Neural cell (in vitro differentiated cells): ENCODE measurements around the gene GALR1.

Experiments used
- EP300 ChIP-seq: fragments of 450-650 bp; conservative IDR thresholded peaks from 2 replicates; pipeline ENCODE4 v1.6.1; 2014; ENCODE audit warnings: antibody characterized with exemption, mild to moderate bottlenecking, moderate library complexity; ENCODE audit not compliant: poor library complexity, severe bottlenecking
- EZH2 ChIP-seq: fragments of 200-600, 300-800 bp; shearing (Covaris generic), sonication (generic); IDR thresholded peaks from 2 replicates; pipeline ENCODE4 v1.6.1; 2014; ENCODE audit warnings: antibody characterized with exemption, low read length, borderline replicate concordance, mild to moderate bottlenecking; ENCODE audit not compliant: insufficient read depth, poor library complexity, severe bottlenecking
- MXI1 ChIP-seq: fragments of 450-650 bp; conservative IDR thresholded peaks from 2 replicates; pipeline ENCODE4 v1.6.1; 2014; ENCODE audit warnings: antibody characterized with exemption, mild to moderate bottlenecking; ENCODE audit not compliant: poor library complexity, severe bottlenecking
- POLR2AphosphoS5 ChIP-seq: IDR thresholded peaks from 2 replicates; pipeline ENCODE4 v1.6.1; 2012
- RAD21 ChIP-seq: fragments of 450-650 bp; conservative IDR thresholded peaks from 2 replicates; pipeline ENCODE4 v1.6.1; 2014; ENCODE audit warnings: antibody characterized with exemption, mild to moderate bottlenecking, moderate library complexity
- TAF1 ChIP-seq: IDR thresholded peaks from 2 replicates; pipeline ENCODE4 v1.6.1; 2012; ENCODE audit warnings: low read depth
- TF ChIP-seq, protein P1 (sequence below): fragments of 450-650 bp; IDR thresholded peaks from 2 replicates; pipeline ENCODE4 v1.5.1; 2014; ENCODE audit warnings: antibody characterized with exemption, mild to moderate bottlenecking, moderate library complexity; ENCODE audit not compliant: poor library complexity, severe bottlenecking

DNA sequence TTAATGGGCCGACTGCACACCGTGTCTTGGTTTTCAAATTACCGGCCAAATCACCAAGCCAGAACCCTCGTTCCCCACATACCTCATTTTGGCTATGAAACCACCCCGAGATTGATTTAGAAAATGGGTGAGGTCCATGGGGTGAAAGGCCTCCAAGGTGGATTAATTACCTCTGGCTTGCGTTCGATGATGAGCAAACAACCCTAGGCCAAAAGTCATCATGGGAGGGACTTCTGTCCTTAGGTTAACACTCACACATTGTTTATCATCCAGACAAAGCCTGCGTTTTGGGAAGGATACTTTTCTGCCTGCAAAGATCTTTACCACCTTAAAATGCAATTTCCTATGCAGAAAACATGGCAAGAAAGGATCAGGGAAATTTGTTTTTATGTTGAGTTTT is 48.5 kb downstream of the GALR1 start:
- TF ChIP-seq MXI1 (no peak), EP300 (no peak), EZH2 (no peak), POLR2AphosphoS5 (no peak), RAD21 (no peak), TAF1 (no peak)
- TF ChIP-seq, protein P1, sequence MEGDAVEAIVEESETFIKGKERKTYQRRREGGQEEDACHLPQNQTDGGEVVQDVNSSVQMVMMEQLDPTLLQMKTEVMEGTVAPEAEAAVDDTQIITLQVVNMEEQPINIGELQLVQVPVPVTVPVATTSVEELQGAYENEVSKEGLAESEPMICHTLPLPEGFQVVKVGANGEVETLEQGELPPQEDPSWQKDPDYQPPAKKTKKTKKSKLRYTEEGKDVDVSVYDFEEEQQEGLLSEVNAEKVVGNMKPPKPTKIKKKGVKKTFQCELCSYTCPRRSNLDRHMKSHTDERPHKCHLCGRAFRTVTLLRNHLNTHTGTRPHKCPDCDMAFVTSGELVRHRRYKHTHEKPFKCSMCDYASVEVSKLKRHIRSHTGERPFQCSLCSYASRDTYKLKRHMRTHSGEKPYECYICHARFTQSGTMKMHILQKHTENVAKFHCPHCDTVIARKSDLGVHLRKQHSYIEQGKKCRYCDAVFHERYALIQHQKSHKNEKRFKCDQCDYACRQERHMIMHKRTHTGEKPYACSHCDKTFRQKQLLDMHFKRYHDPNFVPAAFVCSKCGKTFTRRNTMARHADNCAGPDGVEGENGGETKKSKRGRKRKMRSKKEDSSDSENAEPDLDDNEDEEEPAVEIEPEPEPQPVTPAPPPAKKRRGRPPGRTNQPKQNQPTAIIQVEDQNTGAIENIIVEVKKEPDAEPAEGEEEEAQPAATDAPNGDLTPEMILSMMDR, result no peak
